Spleen (tissue), 7 donors: Measurements from ENCODE around the gene PCMT1.

Experiments used
- POLR2A ChIP-seq, 3 donors: fragments of 450-650 bp; IDR thresholded peaks; one replicate each; pipeline ENCODE4 v1.5.1; 2017; ENCODE audit warnings: antibody characterized with exemption in 3 of 3, mild to moderate bottlenecking in 1 of 3
- TF ChIP-seq, protein P1 (sequence below), 11 experiments: fragments of 200-600 bp in 7 of 11; fragments of 450-650 bp in 4 of 11; sonication (generic) in 4 of 11; IDR thresholded peaks in 8 of 11; conservative IDR thresholded peaks in 3 of 11; 1 replicate in 7 of 11; 2 replicates in 4 of 11; pipeline versions ENCODE4 v1.4.0 to v1.8.0; 2016 to 2021; ENCODE audit warnings: antibody characterized with exemption in 11 of 11, inconsistent platforms in 4 of 11, mild to moderate bottlenecking in 1 of 11
- donor health status: DM: no; HTN: no; CAD: no; lungs with moderate emphysema.
- donor health status: DM: no; HTN: no; CAD: no.
- donor health status: DM: no; HTN: no; CAD: no.

DNA sequence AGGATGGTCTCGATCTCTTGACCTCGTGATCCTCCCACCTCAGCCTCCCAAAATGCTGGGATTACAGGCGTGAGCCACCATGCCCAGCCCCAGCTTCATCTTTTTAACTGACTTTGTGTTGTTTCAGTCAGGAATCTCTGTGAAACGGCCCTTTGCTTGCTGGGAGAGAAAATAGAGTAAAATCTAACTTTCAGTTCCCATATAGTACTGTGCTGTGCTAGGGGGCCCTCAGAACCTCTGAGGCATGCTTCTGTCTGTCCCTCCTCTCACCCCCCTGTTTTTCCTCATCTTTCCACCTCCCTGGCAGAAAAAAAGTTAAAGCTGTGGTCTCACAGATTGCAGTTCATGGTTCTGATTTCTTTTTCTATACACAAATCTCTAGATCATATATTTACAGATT lies 66.2 kb downstream of the PCMT1 start:
- TF ChIP-seq, protein P1, sequence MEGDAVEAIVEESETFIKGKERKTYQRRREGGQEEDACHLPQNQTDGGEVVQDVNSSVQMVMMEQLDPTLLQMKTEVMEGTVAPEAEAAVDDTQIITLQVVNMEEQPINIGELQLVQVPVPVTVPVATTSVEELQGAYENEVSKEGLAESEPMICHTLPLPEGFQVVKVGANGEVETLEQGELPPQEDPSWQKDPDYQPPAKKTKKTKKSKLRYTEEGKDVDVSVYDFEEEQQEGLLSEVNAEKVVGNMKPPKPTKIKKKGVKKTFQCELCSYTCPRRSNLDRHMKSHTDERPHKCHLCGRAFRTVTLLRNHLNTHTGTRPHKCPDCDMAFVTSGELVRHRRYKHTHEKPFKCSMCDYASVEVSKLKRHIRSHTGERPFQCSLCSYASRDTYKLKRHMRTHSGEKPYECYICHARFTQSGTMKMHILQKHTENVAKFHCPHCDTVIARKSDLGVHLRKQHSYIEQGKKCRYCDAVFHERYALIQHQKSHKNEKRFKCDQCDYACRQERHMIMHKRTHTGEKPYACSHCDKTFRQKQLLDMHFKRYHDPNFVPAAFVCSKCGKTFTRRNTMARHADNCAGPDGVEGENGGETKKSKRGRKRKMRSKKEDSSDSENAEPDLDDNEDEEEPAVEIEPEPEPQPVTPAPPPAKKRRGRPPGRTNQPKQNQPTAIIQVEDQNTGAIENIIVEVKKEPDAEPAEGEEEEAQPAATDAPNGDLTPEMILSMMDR (IDR thresholded peaks at IDR 0.05 in 8 of 11, conservative IDR thresholded peaks at IDR 0.05 in 3 of 11) = no peak
- TF ChIP-seq POLR2A (IDR thresholded peaks at IDR 0.05) = no peak
